A549 (cell line): ENCODE measurements around the gene RAB3D. TPM values are rescaled to one million over a fixed set of nuclear protein-coding genes. Genes with fewer than 3 reads are reported as not detected.
A peak's percentile ranks its signal among the peaks of the same experiment; 100 is the strongest.

Source experiments
- ATAC-seq, 2 experiments: fragments of 200-7000 bp in 1 of 2; fragments of >200 bp in 1 of 2; cut with Nextera tagmentation in 1 of 2; cut with Tn5 transposase in 1 of 2; 3 replicates each; pipeline versions ENCODE4 v1.8.0 to v1.9.1; 2018 to 2020; ENCODE audit warnings: mild to moderate bottlenecking in 1 of 2, moderate library complexity in 1 of 2
- CTCF ChIA-PET: fragments of 300-600 bp; sonication (Branson Sonifier 250); formaldehyde crosslinking; extraction: SDS; loops from one replicate; lab custom pipeline; 2021; ENCODE audit warnings: antibody characterized with exemption, inconsistent platforms; lab: Yijun Ruan, JAX
- POLR2A ChIA-PET: fragments of 350-600 bp; formaldehyde crosslinking; extraction: SDS; loops from one replicate; lab custom pipeline; 2021; ENCODE audit warnings: antibody characterized with exemption, inconsistent platforms; lab: Yijun Ruan, JAX
- DNase-seq, 2 experiments: peaks; one replicate each; pipeline versions ENCODE4 v3.0.0 to v3.0.0-alpha.2; 2011 to 2016; ENCODE audit warnings: low read depth in 1 of 2, low spot score in 1 of 2
- FAIRE-seq: peaks from 2 replicates; lab custom pipeline; 2011; peaks lifted over from hg19 to GRCh38; lab: Jason Lieb, UNC
- H3K27ac ChIP-seq, 2 experiments: fragments of >200 bp; sonication (Bioruptor Twin); formaldehyde crosslinking; 3 replicates each; pipeline ENCODE4 v1.5.1; 2016 to 2017
- H3K4me1 ChIP-seq: fragments of >200 bp; sonication (Bioruptor Twin); formaldehyde crosslinking; 3 replicates; pipeline ENCODE4 v1.6.1; 2016
- H3K4me2 ChIP-seq: fragments of >200 bp; sonication (Bioruptor Twin); formaldehyde crosslinking; 3 replicates; pipeline ENCODE4 v1.6.1; 2016
- H3K4me3 ChIP-seq: fragments of >200 bp; sonication (Bioruptor Twin); formaldehyde crosslinking; 3 replicates; pipeline ENCODE4 v1.5.1; 2016
- H3K9me3 ChIP-seq: fragments of >200 bp; sonication (Bioruptor Twin); formaldehyde crosslinking; 3 replicates; pipeline ENCODE4 v1.6.1; 2016
- CHD2 ChIP-seq: fragments of 150-350 bp; IDR thresholded peaks from 2 replicates; pipeline ENCODE4 v1.6.1; 2014; ENCODE audit warnings: low read length; ENCODE audit not compliant: partially characterized antibody
- CHD4 ChIP-seq: fragments of 200-600 bp; sonication (generic); IDR thresholded peaks from 2 replicates; pipeline ENCODE4 v1.6.1; 2016; ENCODE audit warnings: antibody characterized with exemption, mild to moderate bottlenecking, borderline replicate concordance
- EP300 ChIP-seq, 2 experiments: fragments of >200 bp; sonication (Bioruptor Twin); formaldehyde crosslinking; IDR thresholded peaks; 2 replicates in 1 of 2; 3 replicates in 1 of 2; pipeline ENCODE4 v1.6.1; 2016 to 2017
- FOSB ChIP-seq: fragments of 250-450 bp; sonication (Bioruptor Pico); IDR thresholded peaks from 2 replicates; pipeline ENCODE4 v1.5.0; 2020; ENCODE audit warnings: mild to moderate bottlenecking, moderate library complexity
- FOSL2 ChIP-seq, 2 experiments: fragments of 450-650 bp in 1 of 2; fragments of >200 bp in 1 of 2; sonication (Bioruptor Twin) in 1 of 2; formaldehyde crosslinking; IDR thresholded peaks; 2 replicates each; pipeline versions ENCODE4 v1.5.0 to v1.6.1; 2016 to 2020; ENCODE audit warnings: mild to moderate bottlenecking in 1 of 2, moderate library complexity in 1 of 2
- FOXS1 ChIP-seq: fragments of 250-450 bp; sonication (Bioruptor Pico); IDR thresholded peaks from 2 replicates; pipeline ENCODE4 v1.5.0; 2020; ENCODE audit warnings: mild to moderate bottlenecking, moderate library complexity
- KDM1A ChIP-seq: fragments of 200-600 bp; sonication (generic); IDR thresholded peaks from 2 replicates; pipeline ENCODE4 v1.6.1; 2016; ENCODE audit warnings: low read depth, mild to moderate bottlenecking
- MAFK ChIP-seq: fragments of 450-650 bp; IDR thresholded peaks from 2 replicates; pipeline ENCODE4 v1.6.1; 2014; ENCODE audit not compliant: partially characterized antibody
- MAX ChIP-seq: IDR thresholded peaks from 2 replicates; pipeline ENCODE4 v1.6.1; 2012
- PHF8 ChIP-seq: fragments of 200-600 bp; sonication (generic); IDR thresholded peaks from 2 replicates; pipeline ENCODE4 v1.6.1; 2016; ENCODE audit warnings: low read depth, mild to moderate bottlenecking, antibody characterized with exemption, moderate library complexity, borderline replicate concordance
- POLR2A ChIP-seq: IDR thresholded peaks from 2 replicates; pipeline ENCODE4 v1.6.1; 2012; ENCODE audit warnings: mild to moderate bottlenecking, low read length
- RAD21 ChIP-seq, 2 experiments: fragments of >200 bp in 1 of 2; sonication (Bioruptor Twin) in 1 of 2; formaldehyde crosslinking in 1 of 2; IDR thresholded peaks in 1 of 2; conservative IDR thresholded peaks in 1 of 2; 2 replicates in 1 of 2; 3 replicates in 1 of 2; pipeline ENCODE4 v1.6.1; 2012 to 2018; ENCODE audit warnings: inconsistent platforms in 1 of 2
- REST ChIP-seq: fragments of 200-600 bp; sonication (generic); IDR thresholded peaks from 2 replicates; pipeline ENCODE4 v1.6.1; 2016; ENCODE audit warnings: antibody characterized with exemption, mild to moderate bottlenecking, moderate library complexity
- SREBF2 ChIP-seq: fragments of 450-650 bp; IDR thresholded peaks from 2 replicates; pipeline ENCODE4 v1.6.1; 2014; ENCODE audit warnings: mild to moderate bottlenecking, moderate library complexity
- TP53 ChIP-seq: fragments of 250-450 bp; sonication (Bioruptor Pico); IDR thresholded peaks from 2 replicates; pipeline ENCODE4 v1.5.0; 2021; ENCODE audit warnings: mild to moderate bottlenecking, moderate library complexity
- USF2 ChIP-seq: fragments of 450-650 bp; IDR thresholded peaks from 2 replicates; pipeline ENCODE4 v1.6.1; 2014; ENCODE audit warnings: antibody characterized with exemption
- ZSCAN20 ChIP-seq: fragments of 250-450 bp; sonication (Bioruptor Pico); IDR thresholded peaks from 2 replicates; pipeline ENCODE4 v1.8.0; 2022; ENCODE audit warnings: mild to moderate bottlenecking, moderate library complexity
- WGBS: methylation state at CpG from one replicate; pipeline ENCODE4 v1.1.6; 2017; ENCODE audit errors: missing lambda C conversion rate; 5-methylcytosine and 5-hydroxymethylcytosine counted together
- polyA plus RNA-seq, 4 experiments: library from polyadenylated mRNA; depleted of rRNA in 3 of 4; stranded (reverse); fragments of >200 nt; fragmentation: RNase III in 1 of 4; extraction: RNeasy Plus Mini Kit Qiagen cat#74134 plus additional on column Dnase treatment in 1 of 4; gene quantifications; 2 replicates in 3 of 4; 3 replicates in 1 of 4; pipeline ENCODE4 v1.2.3, GENCODE V29; 2011 to 2017
- TF ChIP-seq, protein P1 (sequence below): IDR thresholded peaks from 2 replicates; pipeline ENCODE4 v1.6.1; 2012
- TF ChIP-seq, protein P2 (sequence below): fragments of >200 bp; sonication (Bioruptor Twin); formaldehyde crosslinking; IDR thresholded peaks from 3 replicates; pipeline ENCODE4 v1.6.1; 2016
- TF ChIP-seq, protein P3 (sequence below): IDR thresholded peaks from 2 replicates; pipeline ENCODE4 v1.6.1; 2012; ENCODE audit warnings: low read depth, borderline replicate concordance

Gene RAB3D
- polyA plus RNA-seq, 2 of the 4 experiments (the other 2 are of a cell fraction): 4.8 to 22.3 TPM

DNA sequence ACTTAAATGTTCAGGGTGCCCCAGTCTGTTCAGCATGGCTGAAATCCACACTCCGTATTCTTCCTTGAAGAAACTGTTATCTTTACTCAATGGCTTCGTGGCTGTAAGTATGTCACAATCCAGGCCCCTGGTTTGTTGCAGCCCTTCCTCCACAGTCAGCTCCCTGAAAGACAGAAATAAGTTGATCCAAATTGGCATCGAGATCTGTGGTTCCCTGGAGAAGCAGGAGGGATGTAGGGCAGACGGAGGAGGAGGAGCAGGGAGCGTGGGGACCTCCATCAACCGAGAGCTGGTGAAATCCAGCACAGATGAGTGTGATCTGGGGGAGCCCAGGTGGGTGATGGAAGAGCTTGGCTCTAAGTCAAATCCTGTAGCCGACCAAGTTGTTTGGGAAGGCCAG lies 43.2 kb downstream of the RAB3D start (continued):
- TF ChIP-seq USF2 (no peak), CHD2 (no peak)
- TF ChIP-seq, protein P1, sequence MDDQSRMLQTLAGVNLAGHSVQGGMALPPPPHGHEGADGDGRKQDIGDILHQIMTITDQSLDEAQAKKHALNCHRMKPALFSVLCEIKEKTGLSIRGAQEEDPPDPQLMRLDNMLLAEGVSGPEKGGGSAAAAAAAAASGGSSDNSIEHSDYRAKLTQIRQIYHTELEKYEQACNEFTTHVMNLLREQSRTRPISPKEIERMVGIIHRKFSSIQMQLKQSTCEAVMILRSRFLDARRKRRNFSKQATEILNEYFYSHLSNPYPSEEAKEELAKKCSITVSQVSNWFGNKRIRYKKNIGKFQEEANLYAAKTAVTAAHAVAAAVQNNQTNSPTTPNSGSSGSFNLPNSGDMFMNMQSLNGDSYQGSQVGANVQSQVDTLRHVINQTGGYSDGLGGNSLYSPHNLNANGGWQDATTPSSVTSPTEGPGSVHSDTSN: no peak
- TF ChIP-seq, protein P2, sequence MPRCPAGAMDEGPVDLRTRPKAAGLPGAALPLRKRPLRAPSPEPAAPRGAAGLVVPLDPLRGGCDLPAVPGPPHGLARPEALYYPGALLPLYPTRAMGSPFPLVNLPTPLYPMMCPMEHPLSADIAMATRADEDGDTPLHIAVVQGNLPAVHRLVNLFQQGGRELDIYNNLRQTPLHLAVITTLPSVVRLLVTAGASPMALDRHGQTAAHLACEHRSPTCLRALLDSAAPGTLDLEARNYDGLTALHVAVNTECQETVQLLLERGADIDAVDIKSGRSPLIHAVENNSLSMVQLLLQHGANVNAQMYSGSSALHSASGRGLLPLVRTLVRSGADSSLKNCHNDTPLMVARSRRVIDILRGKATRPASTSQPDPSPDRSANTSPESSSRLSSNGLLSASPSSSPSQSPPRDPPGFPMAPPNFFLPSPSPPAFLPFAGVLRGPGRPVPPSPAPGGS: no peak
- TF ChIP-seq, protein P3, sequence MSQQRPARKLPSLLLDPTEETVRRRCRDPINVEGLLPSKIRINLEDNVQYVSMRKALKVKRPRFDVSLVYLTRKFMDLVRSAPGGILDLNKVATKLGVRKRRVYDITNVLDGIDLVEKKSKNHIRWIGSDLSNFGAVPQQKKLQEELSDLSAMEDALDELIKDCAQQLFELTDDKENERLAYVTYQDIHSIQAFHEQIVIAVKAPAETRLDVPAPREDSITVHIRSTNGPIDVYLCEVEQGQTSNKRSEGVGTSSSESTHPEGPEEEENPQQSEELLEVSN: no peak

DNA sequence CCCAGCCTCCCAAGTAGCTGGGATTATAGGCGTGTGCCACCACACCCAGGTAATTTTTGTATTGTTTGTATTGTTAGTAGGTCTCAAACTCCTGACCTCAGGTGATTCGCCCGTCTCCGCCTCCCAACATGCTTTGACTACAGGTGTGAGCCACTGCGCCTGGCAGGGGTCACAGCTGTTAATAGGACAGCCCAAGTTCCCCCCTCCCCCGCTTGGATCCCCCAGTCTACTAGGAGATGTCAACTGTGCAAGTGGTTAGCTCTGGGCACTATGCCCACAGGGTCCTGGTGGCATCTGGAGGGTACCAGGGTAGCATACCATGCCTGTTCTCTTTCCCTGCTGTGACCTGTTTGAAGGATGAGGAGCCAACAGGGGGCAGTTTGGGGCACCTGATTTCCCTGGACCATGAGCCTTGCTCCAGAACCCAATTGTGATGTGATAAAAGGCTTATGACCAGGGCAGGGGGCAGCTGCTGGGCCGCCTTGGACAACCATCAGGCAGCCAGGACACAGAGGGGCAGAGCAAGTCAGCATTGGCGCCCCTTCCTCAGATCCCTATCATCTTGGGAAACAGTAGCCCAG lies 43.7 kb downstream of the RAB3D start, which contains the start of gene TSPAN16:
TSPAN16 (plus strand) TSS at position 496 of the 581 bp plus-strand sequence. CDS start 138 bp downstream, outside the sequence.
- Histone ChIP-seq H3K9me3 (no peaks in the 10 kb centered on the region), H3K4me2 (no peak within 1 kb of the TSS), H3K4me3 (no peak within 1 kb of the TSS), H3K4me1 (peaks cover 10% of the 10 kb centered on the region; the same call in 1 of the 3 replicates), H3K27ac (peak within 1 kb of the TSS in 1 of 2 experiments; percentile 48; a peak in 2 of 6 replicates)
- CTCF ChIA-PET: interaction anchor here (0.9 to 4.6 kb wide), 11 partner anchors 10 to 186 kb away, joined by 3 to 34 read pairs (median 5); partner anchors contain the start of genes ELAVL3 and SWSAP1
- WGBS: 88% methylated on average over 5 of the region's 8 CpGs
- no peak for FAIRE-seq
- POLR2A ChIA-PET: no interaction called here
- ATAC-seq: no peak
- DNase-seq: no peak
- no peak for TF ChIP-seq TP53 (CRISPR knock-in tag)
- TF ChIP-seq RAD21 (conservative IDR thresholded peaks at IDR 0.05 in 1 of 2, IDR thresholded peaks at IDR 0.05 in 1 of 2): peak in 1 of 2 experiments; percentile 17; a peak in 1 of 5 replicates

- Histone ChIP-seq H3K4me2 (no peak overlapping the region), H3K4me1 (peaks cover 10% of the 10 kb centered on the region; the same call in 1 of the 3 replicates), H3K9me3 (no peaks in the 10 kb centered on the region), H3K27ac (no peak overlapping the region), H3K4me3 (no peak overlapping the region)
- FAIRE-seq: no peak
- POLR2A ChIA-PET: no interaction called here
- no peak for TF ChIP-seq FOXS1 (CRISPR knock-in tag)
- no peak for TF ChIP-seq MAFK
- no peak for TF ChIP-seq MAX
- no peak for TF ChIP-seq FOSB (CRISPR knock-in tag)
- TF ChIP-seq ZSCAN20 (CRISPR knock-in tag): no peak
- TF ChIP-seq FOSL2 (IDR thresholded peaks at IDR 0.05): no peak
- TF ChIP-seq FOSL2 (CRISPR knock-in tag; IDR thresholded peaks at IDR 0.05): no peak
- TF ChIP-seq PHF8: no peak
- no peak for TF ChIP-seq KDM1A
- no peak for TF ChIP-seq REST
- no peak for TF ChIP-seq SREBF2
- TF ChIP-seq POLR2A: no peak
- TF ChIP-seq CHD4: no peak
- no peak for TF ChIP-seq EP300 (IDR thresholded peaks at IDR 0.05)
- ATAC-seq: no peak
- DNase-seq: no peak
- 87% methylated on average over 4 of the region's 4 CpGs for WGBS
- CTCF ChIA-PET: interaction anchor here (0.9 to 4.6 kb wide), 8 partner anchors 11 to 187 kb away, joined by 3 to 34 read pairs (median 6); partner anchors contain the start of genes ELAVL3 and SWSAP1
These were observed 44.3 kb downstream of the RAB3D start for GRCh38 chr19:11295180-11295579.
